H54 (cell line): ENCODE data around the gene USP17L13.
"Not testable (repeated sequence)": the region's sequence is repeated elsewhere in the genome, so short reads cannot be mapped to it uniquely, and the experiment has no call there.

ENCODE experiments used
- DNase-seq: peaks from one replicate; pipeline ENCODE4 v3.0.0; 2011; ENCODE audit warnings: low spot score, mixed read lengths; ENCODE audit not compliant: insufficient read length
- FAIRE-seq: peaks from 3 replicates; lab custom pipeline; 2011; peaks lifted over from hg19 to GRCh38; lab: Jason Lieb, UNC

The USP17L13 gene

GRCh38 chr4:9224596-9224995 lies at the start of gene USP17L13:
USP17L13 (plus strand) TSS chr4:9224896; CDS start chr4:9224896, 0 bp downstream.
- FAIRE-seq, DNase-seq: not testable (repeated sequence)

- not testable (repeated sequence) for FAIRE-seq, DNase-seq
Measured at GRCh38 chr4:9210357-9210756, 14.3 kb upstream of the USP17L13 start, which contains the start of gene USP17L10. USP17L10 (plus strand) TSS chr4:9210657; CDS start chr4:9210657, 0 bp downstream.

- DNase-seq, FAIRE-seq: not testable (repeated sequence)
Measured at GRCh38 chr4:9214701-9215100, 10.0 kb upstream of the USP17L13 start.

GRCh38 chr4:9215105-9215504 lies 9.6 kb upstream of the USP17L13 start, which contains the start of gene USP17L11:
USP17L11 (plus strand) TSS chr4:9215405; CDS start chr4:9215405, 0 bp downstream.
- FAIRE-seq, DNase-seq: not testable (repeated sequence)

GRCh38 chr4:9219852-9220251 lies 4.8 kb upstream of the USP17L13 start, which contains the start of gene USP17L12:
USP17L12 (plus strand) TSS chr4:9220152; CDS start chr4:9220152, 0 bp downstream.
- not testable (repeated sequence) for DNase-seq, FAIRE-seq

GRCh38 chr4:9230249-9230648 lies 5.6 kb downstream of the USP17L13 start:
- DNase-seq, FAIRE-seq: not testable (repeated sequence)

GRCh38 chr4:9234085-9234484 lies 9.4 kb downstream of the USP17L13 start, which contains the start of gene USP17L15:
USP17L15 (plus strand) TSS chr4:9234385; CDS start chr4:9234385, 0 bp downstream.
- not testable (repeated sequence) for FAIRE-seq, DNase-seq

- DNase-seq, FAIRE-seq: not testable (repeated sequence)
Measured at GRCh38 chr4:9238461-9238860, 13.8 kb downstream of the USP17L13 start.

GRCh38 chr4:9243579-9243978 lies 18.9 kb downstream of the USP17L13 start, which contains the start of gene USP17L17:
USP17L17 (plus strand) TSS chr4:9243879; CDS start chr4:9243879, 0 bp downstream.
- FAIRE-seq, DNase-seq: not testable (repeated sequence)

- FAIRE-seq, DNase-seq: not testable (repeated sequence)
Measured at GRCh38 chr4:9247953-9248680, 23.4 kb downstream of the USP17L13 start, which contains the start of gene USP17L18. USP17L18 (plus strand) TSS chr4:9248630; CDS start chr4:9248630, 0 bp downstream.

GRCh38 chr4:9253078-9253477 lies 28.4 kb downstream of the USP17L13 start, which contains the start of gene USP17L19:
USP17L19 (plus strand) TSS chr4:9253378; CDS start chr4:9253378, 0 bp downstream.
- FAIRE-seq, DNase-seq: not testable (repeated sequence)

- not testable (repeated sequence) for FAIRE-seq, DNase-seq
Measured at GRCh38 chr4:9257824-9258223, 33.1 kb downstream of the USP17L13 start, which contains the start of gene USP17L20. USP17L20 (plus strand) TSS chr4:9258124; CDS start chr4:9258124, 0 bp downstream.

GRCh38 chr4:9262572-9262971 lies 37.9 kb downstream of the USP17L13 start, which contains the start of gene USP17L21:
USP17L21 (plus strand) TSS chr4:9262872; CDS start chr4:9262872, 0 bp downstream.
- not testable (repeated sequence) for FAIRE-seq, DNase-seq

GRCh38 chr4:9267319-9267718 lies 42.6 kb downstream of the USP17L13 start, which contains the start of gene USP17L22:
USP17L22 (plus strand) TSS chr4:9267619; CDS start chr4:9267619, 0 bp downstream.
- not testable (repeated sequence) for FAIRE-seq, DNase-seq

- FAIRE-seq, DNase-seq: not testable (repeated sequence)
Measured at GRCh38 chr4:9271719-9272118, 47.0 kb downstream of the USP17L13 start.
